Activated CD4-positive, alpha-beta T cell treated with anti-CD3 and anti-CD28 coated beads, Interleukin-2, amount 50 U/mL, for 16 hours (primary cell): ENCODE data around the gene NAV2.

Experiments
- DNase-seq: peaks from one replicate; pipeline ENCODE4 v3.0.0-alpha.2; 2020

NAV2 gene

GRCh38 chr11:19686234-19686633, 26.4 kb upstream of the NAV2 start:
- no peak for DNase-seq

DNA sequence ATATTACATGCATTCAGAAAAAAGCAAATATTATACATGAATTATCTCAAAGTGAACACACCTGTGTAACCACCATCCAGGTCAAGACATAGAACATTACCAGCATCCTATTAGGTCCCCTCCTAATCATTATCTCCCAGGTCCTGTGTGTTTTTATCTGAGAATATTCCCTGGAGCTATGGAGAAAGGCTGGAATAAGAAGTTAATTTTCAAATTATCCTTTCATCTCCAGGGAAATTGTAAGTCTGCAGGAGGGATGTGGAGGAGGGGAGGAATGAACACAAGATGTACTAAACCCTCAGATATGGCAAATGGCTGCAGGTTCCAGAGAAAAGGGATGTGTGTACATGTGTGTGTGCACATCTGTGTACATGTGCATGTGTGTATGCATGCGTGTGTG, 25.2 kb upstream of the NAV2 start:
- no peak for DNase-seq

GRCh38 chr11:19689281-19690000, 23.2 kb upstream of the NAV2 start:
- no peak for DNase-seq

- DNase-seq: no peak
Observed at GRCh38 chr11:19690885-19691284, 21.8 kb upstream of the NAV2 start.

DNA sequence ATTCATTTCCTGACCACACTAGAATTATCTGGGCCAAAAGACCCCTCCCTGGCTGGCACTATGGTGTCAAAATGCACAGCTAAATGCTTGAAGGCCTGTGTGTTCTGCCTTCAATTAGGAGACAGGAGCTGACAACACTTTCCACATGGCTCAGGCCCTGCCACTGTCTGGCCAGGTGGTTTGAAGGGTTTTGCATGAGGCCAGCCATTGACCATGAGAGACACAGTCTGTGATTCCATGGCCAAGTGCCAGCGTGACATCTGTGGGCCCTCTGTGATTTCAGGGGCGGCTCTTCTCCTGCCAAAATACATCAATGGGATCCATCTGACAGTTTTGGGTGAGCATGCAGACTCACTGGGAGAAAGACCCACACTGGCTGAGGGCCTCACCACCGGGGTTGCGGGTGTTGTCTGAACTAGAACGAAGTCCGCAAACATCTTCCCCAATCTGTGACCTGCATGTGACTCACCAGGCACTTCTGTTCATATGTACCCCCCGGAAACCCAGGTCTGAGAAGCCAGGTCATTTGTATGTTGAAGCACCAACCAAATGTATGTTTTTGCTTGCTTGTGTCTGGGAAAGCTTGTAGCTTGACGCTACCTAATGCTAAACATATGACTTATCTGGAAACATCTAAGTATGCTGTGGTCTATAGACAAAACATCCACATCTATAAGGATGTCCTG, 20.7 kb upstream of the NAV2 start:
- DNase-seq: no peak

- no peak for DNase-seq
Observed at GRCh38 chr11:19693146-19693545, 19.5 kb upstream of the NAV2 start.

DNA sequence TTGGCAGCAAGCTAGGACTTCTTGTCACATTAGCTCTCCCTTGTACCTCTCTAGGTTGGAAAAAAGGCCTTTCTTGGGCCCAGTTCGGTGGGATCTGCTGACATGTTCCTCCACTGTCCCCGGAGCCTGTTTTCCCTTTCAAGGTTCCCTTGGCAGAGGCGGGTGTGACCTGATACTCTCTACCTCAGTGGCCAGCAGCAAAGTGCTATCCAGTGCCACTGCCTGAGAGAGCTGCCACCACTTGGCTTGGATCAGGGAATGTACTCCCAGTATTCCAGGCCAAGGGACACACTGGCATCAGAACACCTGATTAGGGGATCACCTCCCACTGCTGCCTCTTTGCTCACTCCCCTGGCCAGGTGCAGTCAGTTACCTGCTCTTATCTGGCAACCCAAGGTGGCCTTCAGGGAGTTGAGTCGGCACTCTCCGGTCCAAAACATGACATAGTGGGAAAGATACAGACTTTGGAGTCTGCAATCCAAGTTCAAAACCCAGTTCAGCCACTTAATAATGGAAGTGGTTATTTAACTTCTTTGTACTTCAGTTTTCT, 17.8 kb upstream of the NAV2 start:
- no peak for DNase-seq

- DNase-seq: no peak
Observed at GRCh38 chr11:19696073-19696472, 16.6 kb upstream of the NAV2 start.

DNA sequence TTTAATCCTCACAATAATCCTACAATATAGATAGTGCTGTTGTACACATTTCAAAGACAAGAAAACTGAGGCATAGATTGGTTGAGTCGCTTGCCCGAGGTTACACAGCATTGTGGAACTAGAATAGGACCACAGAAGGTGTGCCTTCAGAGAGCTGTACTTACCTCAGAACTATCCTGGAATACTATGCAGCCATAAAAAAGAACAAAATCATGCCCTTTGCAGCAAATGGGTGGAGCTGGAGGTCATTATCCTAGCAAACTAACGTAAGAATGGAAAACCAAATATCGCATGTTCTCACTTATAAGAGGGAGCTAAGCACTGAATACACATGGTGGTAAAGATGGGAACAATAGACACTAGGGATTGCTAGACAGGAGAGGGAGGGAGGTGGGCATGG, 15.7 kb upstream of the NAV2 start:
- no peak for DNase-seq

GRCh38 chr11:19697721-19698121, 14.9 kb upstream of the NAV2 start:
- no peak for DNase-seq

GRCh38 chr11:19698493-19699292, 13.9 kb upstream of the NAV2 start:
- no peak for DNase-seq

GRCh38 chr11:19701421-19701820, 11.2 kb upstream of the NAV2 start:
- no peak for DNase-seq

- no peak for DNase-seq
Observed at GRCh38 chr11:19702620-19703019, 10.0 kb upstream of the NAV2 start.

DNA sequence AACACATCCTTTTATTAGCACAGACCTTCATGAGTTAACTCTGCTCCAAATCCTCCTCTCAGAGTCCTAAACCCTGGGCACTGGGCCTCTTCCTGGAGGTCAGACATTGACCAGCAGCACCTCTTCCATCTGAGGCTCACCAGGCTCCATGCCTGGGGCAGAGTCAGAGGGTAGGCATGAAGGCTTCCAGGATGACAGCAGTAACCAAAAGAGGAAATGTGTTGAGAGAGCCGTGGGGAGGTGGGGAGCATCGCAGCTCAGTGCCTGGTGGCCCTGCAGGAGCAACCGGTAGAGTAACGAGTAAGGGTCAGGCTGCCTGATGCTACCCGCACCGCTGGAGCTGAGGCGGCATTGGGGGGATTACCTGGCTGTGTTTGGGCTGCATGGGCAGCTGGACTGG, 9.4 kb upstream of the NAV2 start:
- DNase-seq: no peak

GRCh38 chr11:19704213-19704612, 8.4 kb upstream of the NAV2 start:
- DNase-seq: no peak

- DNase-seq: no peak
Observed at GRCh38 chr11:19705936-19706335, 6.7 kb upstream of the NAV2 start.

GRCh38 chr11:19711911-19712280, 741 bp upstream of the NAV2 start:
- peak; percentile 54 for DNase-seq

GRCh38 chr11:19713196-19714021, 772 bp downstream of the NAV2 start:
- no peak for DNase-seq

DNA sequence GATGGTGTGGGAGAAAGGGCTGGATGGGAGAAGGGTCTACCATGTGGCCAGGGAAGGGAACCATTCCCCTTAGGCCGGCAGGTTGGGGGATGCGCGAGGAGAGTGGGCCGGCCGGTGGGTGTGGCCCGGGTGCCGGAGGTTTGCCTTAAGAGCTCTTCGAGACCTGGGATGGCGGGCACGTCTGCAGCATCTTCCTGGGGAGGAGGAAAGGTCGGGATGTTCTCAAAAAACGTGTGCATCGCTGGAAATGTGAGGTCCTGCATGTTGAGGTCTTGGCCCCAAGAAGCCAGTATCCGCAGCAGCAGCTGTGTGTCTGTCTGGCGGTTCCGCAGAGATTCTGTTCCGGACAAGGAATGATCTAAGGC, 1.4 kb downstream of the NAV2 start:
- DNase-seq: no peak

GRCh38 chr11:19714387-19715363, 2.0 kb downstream of the NAV2 start:
- DNase-seq: no peak

- DNase-seq: no peak
Observed at GRCh38 chr11:19715373-19715772, 2.7 kb downstream of the NAV2 start.

GRCh38 chr11:19718051-19718450, 5.4 kb downstream of the NAV2 start:
- no peak for DNase-seq
